Astrocyte (in vitro differentiated cells and primary cell): Measurements from ENCODE around the gene ARHGAP9. TPM values are rescaled to one million over a fixed set of nuclear protein-coding genes. Genes with fewer than 3 reads are reported as not detected.
A peak's percentile ranks its signal among the peaks of the same experiment; 100 is the strongest.

Experiments used
- DNase-seq: peaks from one replicate; pipeline ENCODE4 v3.0.0-alpha.2; 2010; ENCODE audit warnings: low read depth
- FAIRE-seq: peaks from 2 replicates; lab custom pipeline; 2011; peaks lifted over from hg19 to GRCh38; lab: Jason Lieb, UNC
- H2AFZ ChIP-seq: 2 replicates; pipeline ENCODE4 v1.6.0; 2012; ENCODE audit warnings: low read depth, low read length, inconsistent platforms
- H3K27ac ChIP-seq: 2 replicates; pipeline ENCODE4 v1.5.1; 2011; ENCODE audit warnings: low read depth, low read length, inconsistent platforms
- H3K27me3 ChIP-seq: 2 replicates; pipeline ENCODE4 v1.6.0; 2011; ENCODE audit warnings: low read length, inconsistent platforms; ENCODE audit not compliant: insufficient read depth
- H3K36me3 ChIP-seq: 2 replicates; pipeline ENCODE4 v1.5.1; 2011; ENCODE audit warnings: low read length, inconsistent platforms; ENCODE audit not compliant: insufficient read depth
- H3K4me1 ChIP-seq: 2 replicates; pipeline ENCODE4 v1.5.1; 2011; ENCODE audit warnings: low read length, inconsistent platforms; ENCODE audit not compliant: insufficient read depth
- H3K4me2 ChIP-seq: 2 replicates; pipeline ENCODE4 v1.6.0; 2012; ENCODE audit warnings: low read length, inconsistent platforms
- H3K4me3 ChIP-seq: 2 replicates; pipeline ENCODE4 v1.5.1; 2011; ENCODE audit warnings: low read depth, mild to moderate bottlenecking, low read length, inconsistent platforms; ENCODE audit not compliant: insufficient read depth
- H3K79me2 ChIP-seq: 2 replicates; pipeline ENCODE4 v1.6.0; 2012; ENCODE audit warnings: mild to moderate bottlenecking, low read length, inconsistent platforms; ENCODE audit not compliant: insufficient read depth
- H3K9ac ChIP-seq: 2 replicates; pipeline ENCODE4 v1.6.0; 2012; ENCODE audit warnings: mild to moderate bottlenecking, low read length, inconsistent platforms
- H3K9me3 ChIP-seq: 2 replicates; pipeline ENCODE4 v1.5.1; 2012; ENCODE audit warnings: low read depth, mild to moderate bottlenecking, low read length, inconsistent platforms; ENCODE audit not compliant: insufficient read depth
- H4K20me1 ChIP-seq: 2 replicates; pipeline ENCODE4 v1.6.0; 2012; ENCODE audit warnings: low read length, inconsistent platforms; ENCODE audit not compliant: insufficient read depth
- H3K27ac Mint-ChIP-seq: one replicate; pipeline ENCODE4 v1.8.0; 2021; ENCODE audit warnings: mild to moderate bottlenecking, mixed read lengths; ENCODE audit not compliant: unreplicated experiment
- H3K27me3 Mint-ChIP-seq: one replicate; pipeline ENCODE4 v1.8.0; 2021; ENCODE audit warnings: low read depth, mixed read lengths; ENCODE audit not compliant: unreplicated experiment
- H3K36me3 Mint-ChIP-seq: one replicate; pipeline ENCODE4 v1.8.0; 2021; ENCODE audit warnings: low read depth, mixed read lengths; ENCODE audit not compliant: unreplicated experiment
- H3K4me1 Mint-ChIP-seq: one replicate; pipeline ENCODE4 v1.8.0; 2021; ENCODE audit warnings: low read depth, mixed read lengths; ENCODE audit not compliant: unreplicated experiment
- H3K4me3 Mint-ChIP-seq: one replicate; pipeline ENCODE4 v1.8.0; 2021; ENCODE audit warnings: mild to moderate bottlenecking, moderate library complexity, mixed read lengths; ENCODE audit not compliant: unreplicated experiment
- H3K9me3 Mint-ChIP-seq: one replicate; pipeline ENCODE4 v1.8.0; 2021; ENCODE audit warnings: mild to moderate bottlenecking, mixed read lengths; ENCODE audit not compliant: unreplicated experiment
- CTCF ChIP-seq: IDR thresholded peaks from 2 replicates; pipeline ENCODE4 v1.5.1; 2011; ENCODE audit warnings: low read depth, mild to moderate bottlenecking, inconsistent platforms, low read length, moderate library complexity; ENCODE audit not compliant: insufficient read depth
- EZH2 ChIP-seq: IDR thresholded peaks from 2 replicates; pipeline ENCODE4 v1.6.1; 2012; ENCODE audit warnings: mild to moderate bottlenecking, low read length, inconsistent platforms; ENCODE audit not compliant: insufficient read depth
- total RNA-seq: library from RNA; stranded (reverse); gene quantifications from 2 replicates; pipeline ENCODE4 v1.2.1, GENCODE V29; 2021

ARHGAP9 gene
- total RNA-seq, 1 donor from 2014 or later: 3.1 TPM

GRCh38 chr12:57454213-57454565, 25.5 kb downstream of the ARHGAP9 start:
- H3K79me2 ChIP-seq: no peaks in the 10 kb centered on the region
- H3K27ac Mint-ChIP-seq: peak overlapping the region; percentile 98
- peaks cover 24% of the 10 kb centered on the region for H3K4me1 ChIP-seq
- no peaks in the 10 kb centered on the region for H3K9me3 ChIP-seq
- peaks cover 4% of the 10 kb centered on the region for H3K27me3 Mint-ChIP-seq
- no peak overlapping the region for H3K9ac ChIP-seq
- H3K4me3 Mint-ChIP-seq: peak overlapping the region; percentile 75
- no peak overlapping the region for H2AFZ ChIP-seq
- H3K4me3 ChIP-seq: no peak overlapping the region
- no peak overlapping the region for H3K27ac ChIP-seq
- FAIRE-seq (no peak), DNase-seq (no peak)
- H3K9me3 Mint-ChIP-seq: peaks cover 9% of the 10 kb centered on the region
- peaks cover 5% of the 10 kb centered on the region for H3K27me3 ChIP-seq
- H3K4me2 ChIP-seq: no peak overlapping the region
- no peaks in the 10 kb centered on the region for H3K36me3 Mint-ChIP-seq
- H3K4me1 Mint-ChIP-seq: peaks cover 41% of the 10 kb centered on the region
- H3K36me3 ChIP-seq: no peaks in the 10 kb centered on the region
- TF ChIP-seq CTCF (no peak), EZH2 (no peak)
- H4K20me1 ChIP-seq: no peaks in the 10 kb centered on the region

GRCh38 chr12:57452937-57453509, 26.6 kb downstream of the ARHGAP9 start:
- Histone ChIP-seq H3K9ac (peak overlapping the region; percentile 81), H4K20me1 (no peaks in the 10 kb centered on the region), H3K4me1 (peaks cover 18% of the 10 kb centered on the region), H3K27me3 (peaks cover 5% of the 10 kb centered on the region), H3K79me2 (no peaks in the 10 kb centered on the region), H3K4me3 (no peak overlapping the region), H3K36me3 (no peaks in the 10 kb centered on the region), H3K4me2 (peak overlapping the region; percentile 77), H3K9me3 (no peaks in the 10 kb centered on the region), H2AFZ (peak overlapping the region; percentile 59), H3K27ac (peak overlapping the region; percentile 88)
- peaks cover 4% of the 10 kb centered on the region for H3K27me3 Mint-ChIP-seq
- peaks cover 10% of the 10 kb centered on the region for H3K9me3 Mint-ChIP-seq
- no peak for TF ChIP-seq EZH2
- TF ChIP-seq CTCF: peak; percentile 90
- H3K27ac Mint-ChIP-seq: peak overlapping the region; percentile 85
- H3K4me1 Mint-ChIP-seq: peaks cover 35% of the 10 kb centered on the region
- DNase-seq (peak; percentile 47), FAIRE-seq (no peak)
- H3K4me3 Mint-ChIP-seq: peak overlapping the region; percentile 34
- H3K36me3 Mint-ChIP-seq: no peaks in the 10 kb centered on the region

GRCh38 chr12:57452181-57452936, 27.3 kb downstream of the ARHGAP9 start:
- peaks cover 18% of the 10 kb centered on the region for H3K4me1 ChIP-seq
- DNase-seq (peak; percentile 93), FAIRE-seq (no peak)
- no peaks in the 10 kb centered on the region for H3K36me3 ChIP-seq
- H3K4me3 Mint-ChIP-seq: no peak overlapping the region
- H3K79me2 ChIP-seq: no peaks in the 10 kb centered on the region
- H3K27ac Mint-ChIP-seq: peak overlapping the region; percentile 85
- peaks cover 4% of the 10 kb centered on the region for H3K27me3 Mint-ChIP-seq
- H3K36me3 Mint-ChIP-seq: no peaks in the 10 kb centered on the region
- H3K9me3 ChIP-seq: no peaks in the 10 kb centered on the region
- no peaks in the 10 kb centered on the region for H4K20me1 ChIP-seq
- H3K9me3 Mint-ChIP-seq: peaks cover 10% of the 10 kb centered on the region
- peaks cover 5% of the 10 kb centered on the region for H3K27me3 ChIP-seq
- TF ChIP-seq CTCF: no peak
- TF ChIP-seq EZH2: no peak
- peak overlapping the region; percentile 77 for H3K4me2 ChIP-seq
- H3K4me1 Mint-ChIP-seq: peaks cover 33% of the 10 kb centered on the region
- H3K4me3 ChIP-seq: no peak overlapping the region
- H2AFZ ChIP-seq: peak overlapping the region; percentile 67
- H3K27ac ChIP-seq: peak overlapping the region; percentile 88
- peak overlapping the region; percentile 81 for H3K9ac ChIP-seq
